ENCODE data around the gene PAK6.

- TF ChIP-seq CTCF (IDR thresholded peaks at IDR 0.05) (peak in 2 of 5 experiments; percentile 33 to 37), POLR2A (IDR thresholded peaks at IDR 0.05) (no peak), EP300 (IDR thresholded peaks at IDR 0.05) (no peak)
Measured at GRCh38 chr15:40282147-40282868, 43.4 kb downstream of the PAK6 start.

Data from tibial nerve (tissue), 4 donors.